IMR-90 (cell line): ENCODE data around the gene UBE2M. TPM values are rescaled to one million over a fixed set of nuclear protein-coding genes. Genes with fewer than 3 reads are reported as not detected.

Experiments
- ATAC-seq: fragments of 200-7000 bp; cut with Tn5 transposase; 2 replicates; pipeline ENCODE4 v1.9.1; 2020; ENCODE audit warnings: low read depth, mild to moderate bottlenecking, moderate library complexity
- BruUV-seq: library from RNA; stranded (reverse); fragments of 400-500 nt; replicated peaks from 2 replicates; lab custom pipeline; 2021; lab: Mats Ljungman, UMichigan
- CTCF ChIA-PET: fragments of 300-600 bp; formaldehyde crosslinking; extraction: SDS; loops from one replicate; lab custom pipeline; 2021; ENCODE audit warnings: antibody characterized with exemption; lab: Yijun Ruan, JAX
- POLR2A ChIA-PET: fragments of 300-600 bp; sonication (Branson Sonifier 250); formaldehyde crosslinking; loops from one replicate; lab custom pipeline; 2022; ENCODE audit warnings: antibody characterized with exemption; ENCODE audit not compliant: unreplicated experiment; lab: Charles Lee
- DNase-seq: peaks from one replicate; pipeline ENCODE4 v3.0.0; 2013
- H2AFZ ChIP-seq: replicated peaks from 2 replicates; pipeline ENCODE3; 2013; ENCODE audit warnings: low read length, mild to moderate bottlenecking; ENCODE audit not compliant: poor library complexity
- H2AK5ac ChIP-seq: 2 replicates; pipeline ENCODE4 v1.6.1; 2013; ENCODE audit warnings: low read depth, low read length, inconsistent platforms
- H2AK9ac ChIP-seq: replicated peaks from 2 replicates; pipeline ENCODE3; 2013; ENCODE audit warnings: mild to moderate bottlenecking, low read depth, low read length, moderate library complexity; ENCODE audit not compliant: poor library complexity
- H2BK120ac ChIP-seq: 2 replicates; pipeline ENCODE4 v1.6.1; 2013; ENCODE audit warnings: low read depth, low read length, inconsistent platforms
- H2BK15ac ChIP-seq: 3 replicates; pipeline ENCODE4 v1.6.1; 2013; ENCODE audit warnings: low read depth, low read length, inconsistent platforms
- H2BK20ac ChIP-seq: 2 replicates; pipeline ENCODE4 v1.6.1; 2013; ENCODE audit warnings: low read depth, mild to moderate bottlenecking, inconsistent platforms, low read length, moderate library complexity
- H2BK5ac ChIP-seq: 2 replicates; pipeline ENCODE4 v1.6.1; 2013; ENCODE audit warnings: mild to moderate bottlenecking, low read depth, low read length, inconsistent platforms; ENCODE audit not compliant: poor library complexity, severe bottlenecking
- H3K14ac ChIP-seq: replicated peaks from 2 replicates; pipeline ENCODE4 v1.6.1; 2013; ENCODE audit warnings: low read depth, low read length, inconsistent platforms
- H3K18ac ChIP-seq: 2 replicates; pipeline ENCODE4 v1.6.1; 2013; ENCODE audit warnings: low read depth, low read length, control low read depth
- H3K23ac ChIP-seq: 2 replicates; pipeline ENCODE4 v1.6.1; 2013; ENCODE audit warnings: low read depth, low read length, inconsistent platforms
- H3K27ac ChIP-seq: 2 replicates; pipeline ENCODE4 v1.5.1; 2013; ENCODE audit warnings: mild to moderate bottlenecking, control low read depth, low read length; ENCODE audit not compliant: insufficient read depth
- H3K27me3 ChIP-seq: 2 replicates; pipeline ENCODE4 v1.6.1; 2013; ENCODE audit warnings: low read length; ENCODE audit not compliant: control insufficient read depth, insufficient read depth
- H3K36me3 ChIP-seq: 2 replicates; pipeline ENCODE4 v1.6.1; 2013; ENCODE audit warnings: low read length, mixed read lengths; ENCODE audit not compliant: control insufficient read depth, insufficient read depth
- H3K4ac ChIP-seq: 2 replicates; pipeline ENCODE4 v1.6.1; 2013; ENCODE audit warnings: low read depth, low read length, inconsistent platforms
- H3K4me1 ChIP-seq: 2 replicates; pipeline ENCODE4 v1.6.1; 2013; ENCODE audit warnings: low read length, mixed read lengths; ENCODE audit not compliant: control insufficient read depth, insufficient read depth
- H3K4me2 ChIP-seq: 2 replicates; pipeline ENCODE4 v1.6.1; 2013; ENCODE audit warnings: low read depth, mild to moderate bottlenecking, control low read depth, low read length, moderate library complexity
- H3K4me3 ChIP-seq: 2 replicates; pipeline ENCODE4 v1.5.1; 2013; ENCODE audit warnings: low read depth, mild to moderate bottlenecking, control low read depth, low read length, moderate library complexity; ENCODE audit not compliant: insufficient read depth
- H3K56ac ChIP-seq: 2 replicates; pipeline ENCODE4 v1.6.1; 2013; ENCODE audit warnings: low read length, inconsistent platforms; ENCODE audit not compliant: insufficient read depth; ENCODE audit errors: extremely low read depth
- H3K79me1 ChIP-seq, 2 experiments: 2 replicates each; pipeline ENCODE4 v1.6.1; 2013; ENCODE audit warnings: low read length in 2 of 2, inconsistent platforms in 1 of 2, low read depth in 1 of 2
- H3K9ac ChIP-seq: 2 replicates; pipeline ENCODE4 v1.6.1; 2013; ENCODE audit warnings: low read depth, low read length, control low read depth
- H3K9me1 ChIP-seq: 2 replicates; pipeline ENCODE4 v1.6.1; 2013; ENCODE audit warnings: low read length, inconsistent platforms; ENCODE audit not compliant: insufficient read depth
- H3K9me3 ChIP-seq: 2 replicates; pipeline ENCODE4 v1.6.1; 2013; ENCODE audit warnings: low read length; ENCODE audit not compliant: control insufficient read depth, insufficient read depth
- H4K20me1 ChIP-seq: 2 replicates; pipeline ENCODE4 v1.6.1; 2013; ENCODE audit warnings: low read length, inconsistent platforms; ENCODE audit not compliant: insufficient read depth
- H4K5ac ChIP-seq: 2 replicates; pipeline ENCODE4 v1.6.1; 2013; ENCODE audit warnings: mild to moderate bottlenecking, low read depth, low read length, control low read depth
- H4K8ac ChIP-seq, 2 experiments: 2 replicates each; pipeline ENCODE4 v1.6.1; 2013; ENCODE audit warnings: low read depth in 2 of 2, low read length in 2 of 2, control low read depth in 1 of 2, inconsistent platforms in 1 of 2
- H4K91ac ChIP-seq: 2 replicates; pipeline ENCODE4 v1.6.1; 2013; ENCODE audit warnings: low read depth, low read length, inconsistent platforms; ENCODE audit not compliant: insufficient read depth
- BHLHE40 ChIP-seq: fragments of 150-350 bp; IDR thresholded peaks from 2 replicates; pipeline ENCODE4 v1.6.1; 2016; ENCODE audit warnings: mild to moderate bottlenecking, low read depth, low read length
- CEBPB ChIP-seq: IDR thresholded peaks from 2 replicates; pipeline ENCODE4 v1.6.1; 2012; ENCODE audit warnings: low read depth, low read length, improper control_type of control experiment
- CHD1 ChIP-seq: IDR thresholded peaks from 2 replicates; pipeline ENCODE4 v1.6.1; 2012; ENCODE audit warnings: low read depth, low read length, improper control_type of control experiment
- FOS ChIP-seq: fragments of 150-350 bp; IDR thresholded peaks from 2 replicates; pipeline ENCODE4 v1.6.1; 2016; ENCODE audit warnings: low read depth, low read length
- MAZ ChIP-seq: IDR thresholded peaks from 2 replicates; pipeline ENCODE4 v1.6.1; 2012; ENCODE audit warnings: low read depth, mild to moderate bottlenecking, low read length, improper control_type of control experiment, moderate library complexity, borderline replicate concordance
- MXI1 ChIP-seq: IDR thresholded peaks from 2 replicates; pipeline ENCODE4 v1.6.1; 2012; ENCODE audit warnings: low read depth, mild to moderate bottlenecking, low read length, moderate library complexity, borderline replicate concordance
- NFE2L2 ChIP-seq: fragments of 150-350 bp; IDR thresholded peaks from 2 replicates; pipeline ENCODE4 v1.6.1; 2016; ENCODE audit warnings: low read depth, mild to moderate bottlenecking, low read length
- POLR2A ChIP-seq: IDR thresholded peaks from 2 replicates; pipeline ENCODE4 v1.6.1; 2012; ENCODE audit warnings: mild to moderate bottlenecking, low read depth, low read length
- RAD21 ChIP-seq: IDR thresholded peaks from 2 replicates; pipeline ENCODE4 v1.6.1; 2012; ENCODE audit warnings: low read length, improper control_type of control experiment
- RCOR1 ChIP-seq: IDR thresholded peaks from 2 replicates; pipeline ENCODE4 v1.6.1; 2012; ENCODE audit warnings: mild to moderate bottlenecking, low read length, improper control_type of control experiment; ENCODE audit not compliant: insufficient replicate concordance
- RFX5 ChIP-seq: IDR thresholded peaks from 2 replicates; pipeline ENCODE4 v1.8.0; 2012; ENCODE audit warnings: low read depth, mild to moderate bottlenecking, low read length, moderate library complexity
- SMC3 ChIP-seq: fragments of 150-350 bp; IDR thresholded peaks from 2 replicates; pipeline ENCODE4 v1.6.1; 2016; ENCODE audit warnings: low read depth, mild to moderate bottlenecking, antibody characterized with exemption, low read length, moderate library complexity
- USF2 ChIP-seq: fragments of 150-350 bp; IDR thresholded peaks from 2 replicates; pipeline ENCODE4 v1.6.1; 2017; ENCODE audit warnings: mild to moderate bottlenecking, antibody characterized with exemption, low read length, low read depth
- WGBS, 2 experiments: methylation state at CpG; one replicate each; pipeline versions ENCODE4 v1.1.5 to v1.1.7; 2013; ENCODE audit warnings: missing lambda C conversion rate in 2 of 2; ENCODE audit not compliant: insufficient read length in 1 of 2; ENCODE audit errors: extremely low coverage in 2 of 2; 5-methylcytosine and 5-hydroxymethylcytosine counted together
- dilution Hi-C: fragments of 300-500 bp; cut with HindIII; formaldehyde crosslinking; loops from one replicate; pipeline ENCODE4 v1.14.3; 2018; ENCODE audit warnings: low sequenced_read_pairs; ENCODE audit not compliant: unreplicated experiment
- in situ Hi-C: fragments of 300-500 bp; cut with MboI; formaldehyde crosslinking; loops from 3 replicates; pipeline ENCODE4 v1.14.3; 2019; ENCODE audit warnings: low sequenced_read_pairs, inconsistent platforms, mixed read lengths
- intact Hi-C: fragments of 100-400 bp; cut with micrococcal nuclease; formaldehyde crosslinking; loops from 2 replicates; pipeline ENCODE4 v1.10.0; 2022
- polyA plus RNA-seq, 3 experiments: library from polyadenylated mRNA; depleted of rRNA; stranded (reverse); fragments of >200 nt; gene quantifications; 2 replicates each; pipeline ENCODE4 v1.2.3, GENCODE V29; 2012; ENCODE audit warnings: low replicate concordance in 1 of 3
- total RNA-seq: library from RNA; depleted of rRNA; stranded (reverse); fragments of >200 nt; gene quantifications from 2 replicates; pipeline ENCODE4 v1.2.3, GENCODE V29; 2012
- TF ChIP-seq, protein P1 (sequence below): conservative IDR thresholded peaks from 2 replicates; pipeline ENCODE4 v1.5.1; 2012; ENCODE audit warnings: mild to moderate bottlenecking, low read depth, low read length, improper control_type of control experiment
- TF ChIP-seq, protein P2 (sequence below): fragments of 150-350 bp; IDR thresholded peaks from 2 replicates; pipeline ENCODE4 v1.6.1; 2016; ENCODE audit warnings: low read depth, mild to moderate bottlenecking, low read length, moderate library complexity, borderline replicate concordance

Gene UBE2M
- total and polyA plus RNA-seq, 2 of the 4 experiments (the other 2 are of a cell fraction): 55.9 to 66.6 TPM

GRCh38 chr19:58569943-58570670 is 11.7 kb upstream of the UBE2M start:
- DNase-seq: no peak
- peak overlapping the region; percentile 47 for H2AK9ac ChIP-seq
- no peak overlapping the region for H2AK5ac ChIP-seq
- H4K8ac ChIP-seq: no peak overlapping the region
- H4K5ac ChIP-seq: no peak overlapping the region
- peaks cover 13% of the 10 kb centered on the region; the same call in 1 of the 2 replicates for H3K36me3 ChIP-seq
- no peak overlapping the region for H3K56ac ChIP-seq
- no TSS peak for BruUV-seq
- in situ Hi-C loops: no loop called here
- CTCF ChIA-PET: no interaction called here
- no peak overlapping the region for H3K4ac ChIP-seq
- no peaks in the 10 kb centered on the region for H3K27me3 ChIP-seq
- no peak overlapping the region for H2BK15ac ChIP-seq
- H3K4me1 ChIP-seq: peaks cover 2% of the 10 kb centered on the region; the same call in 1 of the 2 replicates
- peaks cover 9% of the 10 kb centered on the region for H3K9me1 ChIP-seq
- H2BK20ac ChIP-seq: no peak overlapping the region
- 80% methylated on average over 1 of the region's 8 CpGs; no CpG with 5 or more reads in 1 of the 2 experiments for WGBS, 2 experiments
- no peak overlapping the region for H3K27ac ChIP-seq
- H3K4me3 ChIP-seq: no peak overlapping the region
- H4K20me1 ChIP-seq: 0 out of 2 replicates have a peak, but pooled peaks cover 4% of the 10 kb centered on the region
- dilution Hi-C loops: no loop called here
- peaks cover 9 to 22% of the 10 kb centered on the region in 2 experiments; a peak in 3 of 4 replicates for H3K79me1 ChIP-seq
- H3K4me2 ChIP-seq: no peak overlapping the region
- no peak overlapping the region for H3K23ac ChIP-seq
- no peak overlapping the region for H3K14ac ChIP-seq
- no peak overlapping the region for H2AFZ ChIP-seq
- H4K91ac ChIP-seq: no peak overlapping the region
- ATAC-seq: no peak
- H2BK120ac ChIP-seq: no peak overlapping the region
- H3K9me3 ChIP-seq: no peaks in the 10 kb centered on the region
- POLR2A ChIA-PET: no interaction called here
- H3K18ac ChIP-seq: no peak overlapping the region
- intact Hi-C loops: no loop called here
- no peak overlapping the region for H3K9ac ChIP-seq
- no peak overlapping the region for H2BK5ac ChIP-seq
- TF ChIP-seq SMC3: no peak
- no peak for TF ChIP-seq USF2
- TF ChIP-seq RFX5: no peak
- no peak for TF ChIP-seq MAZ
- no peak for TF ChIP-seq NFE2L2
- no peak for TF ChIP-seq FOS
- no peak for TF ChIP-seq CEBPB
- no peak for TF ChIP-seq RAD21
- TF ChIP-seq BHLHE40: no peak
- TF ChIP-seq RCOR1: no peak
- TF ChIP-seq, protein P1, sequence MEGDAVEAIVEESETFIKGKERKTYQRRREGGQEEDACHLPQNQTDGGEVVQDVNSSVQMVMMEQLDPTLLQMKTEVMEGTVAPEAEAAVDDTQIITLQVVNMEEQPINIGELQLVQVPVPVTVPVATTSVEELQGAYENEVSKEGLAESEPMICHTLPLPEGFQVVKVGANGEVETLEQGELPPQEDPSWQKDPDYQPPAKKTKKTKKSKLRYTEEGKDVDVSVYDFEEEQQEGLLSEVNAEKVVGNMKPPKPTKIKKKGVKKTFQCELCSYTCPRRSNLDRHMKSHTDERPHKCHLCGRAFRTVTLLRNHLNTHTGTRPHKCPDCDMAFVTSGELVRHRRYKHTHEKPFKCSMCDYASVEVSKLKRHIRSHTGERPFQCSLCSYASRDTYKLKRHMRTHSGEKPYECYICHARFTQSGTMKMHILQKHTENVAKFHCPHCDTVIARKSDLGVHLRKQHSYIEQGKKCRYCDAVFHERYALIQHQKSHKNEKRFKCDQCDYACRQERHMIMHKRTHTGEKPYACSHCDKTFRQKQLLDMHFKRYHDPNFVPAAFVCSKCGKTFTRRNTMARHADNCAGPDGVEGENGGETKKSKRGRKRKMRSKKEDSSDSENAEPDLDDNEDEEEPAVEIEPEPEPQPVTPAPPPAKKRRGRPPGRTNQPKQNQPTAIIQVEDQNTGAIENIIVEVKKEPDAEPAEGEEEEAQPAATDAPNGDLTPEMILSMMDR: no peak
- no peak for TF ChIP-seq CHD1
- TF ChIP-seq, protein P2, sequence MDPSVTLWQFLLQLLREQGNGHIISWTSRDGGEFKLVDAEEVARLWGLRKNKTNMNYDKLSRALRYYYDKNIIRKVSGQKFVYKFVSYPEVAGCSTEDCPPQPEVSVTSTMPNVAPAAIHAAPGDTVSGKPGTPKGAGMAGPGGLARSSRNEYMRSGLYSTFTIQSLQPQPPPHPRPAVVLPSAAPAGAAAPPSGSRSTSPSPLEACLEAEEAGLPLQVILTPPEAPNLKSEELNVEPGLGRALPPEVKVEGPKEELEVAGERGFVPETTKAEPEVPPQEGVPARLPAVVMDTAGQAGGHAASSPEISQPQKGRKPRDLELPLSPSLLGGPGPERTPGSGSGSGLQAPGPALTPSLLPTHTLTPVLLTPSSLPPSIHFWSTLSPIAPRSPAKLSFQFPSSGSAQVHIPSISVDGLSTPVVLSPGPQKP: no peak
- no peak for TF ChIP-seq POLR2A
- TF ChIP-seq MXI1: no peak
